ENCODE measurements around the gene SCPEP1.

The SCPEP1 gene

GRCh38 chr17:57002904-57003303 lies 25.0 kb downstream of the SCPEP1 start:
- no peak for DNase-seq

DNA sequence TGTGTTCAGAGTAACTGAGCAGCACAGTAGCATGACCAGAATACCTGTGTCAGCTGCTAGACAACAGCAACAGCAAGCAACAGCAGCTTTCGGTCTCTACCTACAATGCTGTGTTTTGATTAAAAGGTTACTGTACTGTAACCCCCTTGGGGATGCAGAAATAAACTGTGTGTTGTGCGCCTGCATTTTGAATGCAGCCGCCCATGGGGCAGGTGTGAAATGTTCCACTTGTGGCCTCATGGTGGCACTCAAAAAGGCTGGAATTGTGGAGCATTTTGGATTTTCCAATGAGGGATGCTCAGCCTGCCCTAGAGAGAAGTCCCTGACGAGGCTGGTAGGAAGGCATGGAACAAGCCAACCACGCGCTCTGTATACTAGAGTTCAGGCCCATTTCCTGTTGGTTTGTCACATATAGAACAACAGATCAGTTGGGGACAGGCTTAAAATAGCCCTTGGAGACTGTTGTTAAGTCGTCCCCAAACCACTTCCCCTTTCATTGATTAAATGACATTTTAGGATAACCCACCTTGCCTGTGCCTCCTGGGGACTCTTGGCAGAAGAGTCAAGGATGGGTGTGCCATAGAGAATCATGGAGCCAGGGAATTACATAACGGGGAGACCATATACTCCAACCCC lies 27.1 kb downstream of the SCPEP1 start:
- peak; percentile 45 to 70 for DNase-seq

- no peak for DNase-seq
Measured at GRCh38 chr17:57006040-57006439, 28.1 kb downstream of the SCPEP1 start.

- no peak for DNase-seq
Measured at GRCh38 chr17:57008958-57009357, 31.0 kb downstream of the SCPEP1 start.

GRCh38 chr17:57009737-57010445 lies 32.0 kb downstream of the SCPEP1 start:
- peak; percentile 55 to 70 for DNase-seq

- DNase-seq, result no peak
Measured at GRCh38 chr17:57010487-57010886, 32.6 kb downstream of the SCPEP1 start.

DNA sequence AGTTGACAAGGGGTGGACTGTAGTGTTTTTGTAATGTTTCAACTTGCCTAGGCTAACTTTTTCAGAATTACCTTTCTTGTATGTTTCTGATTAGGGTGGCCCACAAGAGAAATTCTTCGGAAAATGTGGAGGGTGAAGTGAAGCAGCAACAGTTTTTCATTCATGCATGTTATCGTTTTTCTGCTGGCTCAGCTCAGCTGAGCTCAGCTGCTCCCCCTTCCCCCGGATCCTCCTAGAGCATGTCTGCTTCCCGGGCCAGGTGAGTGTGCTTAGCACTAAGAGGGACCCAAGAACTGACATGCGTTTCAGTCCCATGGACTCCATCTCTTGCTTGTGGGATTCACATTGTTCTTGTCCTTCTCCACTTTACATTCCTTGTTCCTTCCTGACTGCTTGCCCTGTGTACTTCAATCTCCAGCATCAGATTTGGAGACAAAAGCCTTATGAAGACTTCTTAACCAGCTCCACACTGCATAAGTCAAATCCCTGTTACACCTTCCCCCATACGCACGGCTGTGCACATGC lies 33.6 kb downstream of the SCPEP1 start:
- DNase-seq, result no peak

DNA sequence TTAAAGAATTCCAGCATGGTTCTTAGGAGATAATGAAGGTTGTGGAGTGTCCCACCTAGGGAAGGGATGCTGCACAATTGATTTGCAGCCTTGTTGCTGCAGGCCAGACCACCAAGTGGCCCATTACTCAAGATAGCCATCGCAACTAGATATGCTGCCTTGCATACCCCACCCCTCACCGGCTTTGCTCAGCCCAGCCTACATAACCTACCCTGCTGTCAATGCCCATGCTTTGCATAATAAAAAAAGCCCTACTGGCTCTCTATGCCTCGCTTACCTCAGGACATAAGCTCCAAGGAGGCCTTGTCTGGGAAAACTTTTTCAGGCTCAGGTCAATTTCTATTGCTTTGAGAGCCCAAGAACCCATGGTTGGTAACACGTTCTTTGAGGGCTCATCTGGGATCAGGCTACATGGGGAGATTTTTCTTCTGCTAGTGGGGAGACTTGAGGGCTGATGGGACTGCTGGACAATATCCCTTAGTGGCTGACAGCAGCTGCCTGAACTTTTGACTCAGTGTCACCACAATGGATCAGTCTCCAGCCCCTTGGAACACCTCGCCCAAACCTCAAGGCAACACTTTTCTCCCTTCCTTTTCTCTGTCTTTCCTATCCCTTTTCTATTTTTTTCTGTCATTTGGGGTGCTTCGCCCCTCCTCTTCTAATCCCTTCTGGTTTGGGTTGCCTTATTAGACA lies 38.3 kb downstream of the SCPEP1 start:
- no peak for DNase-seq

GRCh38 chr17:57016764-57017116 lies 38.8 kb downstream of the SCPEP1 start:
- DNase-seq, result no peak

- no peak for DNase-seq
Measured at GRCh38 chr17:57017625-57018024, 39.7 kb downstream of the SCPEP1 start.

GRCh38 chr17:57020208-57020607 lies 42.3 kb downstream of the SCPEP1 start:
- no peak for DNase-seq

DNA sequence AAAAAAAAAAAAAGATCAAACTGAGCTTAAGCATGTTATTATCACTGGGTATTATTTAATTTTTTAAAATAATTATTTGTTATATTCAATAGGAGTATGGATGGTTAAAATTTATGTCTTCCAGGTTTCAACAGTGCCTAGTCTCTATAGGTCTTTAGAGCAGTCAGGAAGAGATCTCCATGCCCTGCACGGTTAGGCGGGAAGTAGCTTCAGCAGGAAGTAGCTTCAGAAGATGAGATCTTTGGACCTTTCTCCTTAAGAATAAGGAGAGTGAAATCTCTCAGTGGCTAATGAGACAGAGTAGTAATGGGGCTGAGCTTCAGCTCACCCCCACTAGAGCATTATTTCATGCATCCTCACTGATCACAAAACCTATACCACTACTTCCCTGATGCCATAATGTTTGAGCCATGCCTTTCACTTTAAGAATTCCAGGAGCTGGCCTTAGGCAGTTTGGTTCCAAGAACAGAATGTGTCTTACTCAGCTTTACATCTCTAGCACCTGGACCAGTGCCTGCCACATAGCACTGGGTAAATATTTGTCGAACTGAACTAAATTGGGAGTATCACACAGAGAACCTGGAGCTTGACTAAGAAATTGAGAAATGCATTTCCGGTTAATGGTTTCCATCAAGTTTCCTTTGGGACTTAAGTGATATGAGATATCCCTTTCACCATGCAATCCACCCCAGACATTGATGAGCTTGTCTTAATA lies 43.5 kb downstream of the SCPEP1 start:
- DNase-seq, result no peak

DNA sequence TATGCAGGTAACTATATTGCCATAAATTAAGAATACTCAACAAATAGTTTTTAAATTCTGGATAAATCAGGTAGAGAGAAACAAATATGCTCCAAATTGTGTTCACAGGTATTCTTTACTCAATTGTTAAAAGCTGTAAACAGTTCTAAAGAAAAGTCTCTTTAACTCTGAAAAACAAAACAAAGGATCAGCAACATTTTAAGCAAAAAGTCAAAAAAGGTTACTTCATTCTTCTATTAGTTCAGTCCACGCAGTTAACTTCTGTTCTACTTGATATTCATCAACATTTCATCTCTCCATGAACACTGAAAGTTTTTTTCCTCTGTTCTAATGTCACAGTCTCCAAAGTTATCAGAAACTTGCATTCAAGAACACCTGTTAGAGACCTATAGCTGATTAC lies 47.9 kb downstream of the SCPEP1 start:
- no peak for DNase-seq

DNA sequence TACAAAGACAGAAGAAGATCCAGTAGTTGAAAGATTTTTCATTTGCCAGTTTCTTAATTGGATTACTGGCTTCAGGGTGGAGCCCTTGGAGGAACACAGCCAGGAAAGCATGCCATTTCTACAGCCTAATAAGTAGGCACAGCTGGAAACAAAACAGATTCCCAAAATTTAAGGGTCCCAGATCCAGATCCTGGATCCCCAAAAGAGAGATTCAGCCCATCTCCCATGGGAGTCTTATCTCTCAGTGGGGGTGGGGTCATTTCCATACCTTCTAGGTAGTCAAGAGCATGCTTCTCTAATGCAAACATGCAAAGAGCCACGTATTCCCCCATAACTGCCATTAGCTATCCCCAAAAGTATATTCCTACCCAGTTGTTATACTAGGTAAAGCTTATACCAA lies 49.9 kb downstream of the SCPEP1 start:
- DNase-seq, result no peak

DNA sequence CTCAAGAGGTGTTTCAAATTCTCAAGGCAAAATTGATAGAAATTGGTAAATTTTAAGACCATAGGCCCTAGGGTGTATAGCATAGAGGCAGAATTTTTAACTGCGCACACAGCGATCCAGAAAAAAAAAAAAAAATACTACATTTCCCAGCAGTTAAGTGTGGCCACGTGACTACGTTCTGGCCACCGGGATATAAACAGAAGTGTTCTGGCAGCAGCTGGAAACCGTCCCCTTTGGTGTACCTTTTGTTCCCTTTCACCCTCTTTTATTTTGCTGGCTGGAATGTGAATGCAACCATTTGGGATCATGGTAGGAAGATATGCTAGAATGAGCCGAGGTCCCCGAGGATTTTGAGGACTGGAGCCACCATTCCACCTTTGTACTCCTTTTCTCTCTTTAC lies 54.4 kb downstream of the SCPEP1 start:
- no peak for DNase-seq

DNA sequence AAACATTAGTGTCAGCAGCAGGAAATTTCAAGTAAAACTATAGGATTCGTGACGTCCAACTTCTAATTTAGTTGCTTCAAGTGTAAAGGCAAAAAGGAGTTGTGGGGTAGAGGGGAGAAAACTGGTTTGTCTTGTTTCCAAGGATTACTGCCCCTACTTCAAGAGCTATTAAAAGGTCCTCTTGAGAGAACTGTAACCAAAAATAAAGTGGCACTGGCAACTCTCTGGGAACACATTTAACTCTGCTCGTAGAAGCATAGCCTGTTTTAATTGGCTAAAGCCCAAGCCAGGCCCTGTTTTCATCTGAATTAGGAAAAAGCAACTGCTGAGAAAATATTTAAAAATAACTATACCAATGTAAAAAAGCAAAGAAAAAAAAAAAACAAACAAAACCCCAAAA lies 55.4 kb downstream of the SCPEP1 start:
- DNase-seq, result no peak

GRCh38 chr17:57034807-57035754 lies 57.1 kb downstream of the SCPEP1 start:
- DNase-seq, result no peak

DNA sequence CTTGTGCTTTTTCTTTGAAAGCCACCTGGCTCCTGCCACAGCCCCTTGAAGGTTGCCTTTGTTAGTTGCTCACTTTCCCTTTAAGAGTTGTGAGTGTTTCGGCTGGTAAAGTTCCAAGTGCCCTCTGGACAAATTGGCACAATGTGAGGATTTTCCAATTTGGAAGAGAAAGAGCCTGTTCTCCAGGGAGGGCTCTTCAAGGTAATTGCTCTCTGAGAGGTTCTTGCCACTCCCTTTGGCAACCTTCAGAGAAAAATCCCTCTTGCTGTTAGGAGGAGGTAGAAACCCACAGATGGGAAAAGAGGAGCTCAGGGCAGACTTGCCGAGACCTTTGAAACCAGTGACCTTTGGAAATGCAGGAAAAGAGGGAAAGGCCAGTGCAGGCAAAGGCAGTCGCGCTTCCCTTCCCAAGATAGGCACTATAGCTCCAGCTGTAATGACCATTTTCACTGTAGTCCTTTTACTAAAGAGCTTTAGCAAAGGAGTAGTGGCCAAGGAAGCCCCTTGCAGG lies 58.1 kb downstream of the SCPEP1 start:
- DNase-seq, result no peak

DNA sequence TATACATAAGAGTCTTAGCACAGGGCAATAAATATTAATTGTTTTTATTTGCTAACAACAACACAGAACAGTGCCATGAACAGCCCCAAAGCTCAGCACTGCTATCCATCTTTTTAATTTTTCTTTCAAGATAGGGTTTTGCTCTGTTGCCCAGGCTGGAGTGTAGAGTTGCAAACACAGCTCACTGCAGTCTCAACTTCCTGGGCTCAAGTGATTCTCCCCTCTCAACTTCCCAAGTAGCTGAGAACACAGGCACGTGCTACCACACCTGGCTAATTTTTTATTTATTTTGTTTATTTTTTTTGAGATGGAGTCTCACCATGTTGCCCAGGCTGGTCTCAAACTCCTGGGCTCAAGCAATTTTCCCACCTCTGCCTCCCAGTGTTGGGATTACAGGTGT lies 59.5 kb downstream of the SCPEP1 start:
- no peak for DNase-seq

DNA sequence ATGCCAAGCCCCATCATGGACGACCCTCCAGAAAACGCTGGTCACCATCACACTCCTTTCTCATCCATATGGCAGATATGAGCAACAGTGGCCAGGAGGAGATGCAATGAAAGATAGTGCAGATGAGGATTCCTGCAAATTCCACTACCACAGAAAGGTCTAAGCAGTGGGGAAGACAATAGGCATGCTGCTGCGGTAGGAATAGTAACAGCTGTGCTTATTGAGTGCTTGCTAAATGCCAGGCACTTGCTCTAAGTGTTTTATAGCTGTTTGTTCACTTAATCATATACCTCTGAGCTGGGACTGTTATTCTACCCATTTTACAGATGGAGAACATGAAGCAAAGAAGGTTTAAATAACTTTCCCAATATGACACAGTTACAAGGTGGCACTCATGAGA lies 60.6 kb downstream of the SCPEP1 start:
- no peak for DNase-seq

DNA sequence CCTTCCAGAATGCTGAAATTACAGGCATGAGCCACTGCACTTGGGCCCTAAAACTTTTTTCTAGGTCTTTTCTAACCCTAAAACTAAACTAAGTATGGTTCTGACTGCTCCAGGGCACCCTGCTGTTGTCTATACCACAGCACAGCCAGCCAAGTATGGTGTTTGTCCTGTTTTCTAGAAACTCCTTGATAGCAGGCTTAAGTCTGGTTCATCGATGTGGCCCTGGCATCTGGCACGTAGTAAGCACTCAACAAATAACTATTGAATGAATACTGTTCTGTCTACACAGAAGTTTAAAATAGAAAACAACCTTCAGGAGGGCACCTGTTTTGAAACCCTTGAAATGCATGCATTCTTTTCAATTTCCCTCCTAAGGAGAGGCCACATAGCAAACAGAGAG lies 62.6 kb downstream of the SCPEP1 start:
- DNase-seq, result no peak

DNA sequence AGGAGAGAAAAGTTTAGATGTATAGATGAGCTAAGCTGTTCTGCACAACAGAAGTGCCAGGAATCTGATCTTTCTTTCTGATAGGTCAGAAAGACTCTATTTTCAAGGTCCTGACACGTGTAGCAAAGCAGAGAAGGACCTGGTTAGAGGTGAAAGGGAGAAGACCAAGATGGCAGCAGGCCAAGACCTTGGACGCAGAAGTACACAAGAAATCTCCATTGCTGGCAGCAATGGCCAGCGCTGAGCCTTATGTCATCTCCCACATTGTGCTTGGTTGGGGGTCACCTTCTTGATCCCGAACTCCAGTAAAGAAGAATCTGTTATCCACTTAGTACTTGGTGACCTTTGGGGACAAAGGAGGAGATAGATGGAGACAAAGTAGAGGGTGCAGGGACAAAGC lies 65.3 kb downstream of the SCPEP1 start:
- DNase-seq, result no peak
